Measurements from ENCODE around the gene TRAPPC5.

DNA sequence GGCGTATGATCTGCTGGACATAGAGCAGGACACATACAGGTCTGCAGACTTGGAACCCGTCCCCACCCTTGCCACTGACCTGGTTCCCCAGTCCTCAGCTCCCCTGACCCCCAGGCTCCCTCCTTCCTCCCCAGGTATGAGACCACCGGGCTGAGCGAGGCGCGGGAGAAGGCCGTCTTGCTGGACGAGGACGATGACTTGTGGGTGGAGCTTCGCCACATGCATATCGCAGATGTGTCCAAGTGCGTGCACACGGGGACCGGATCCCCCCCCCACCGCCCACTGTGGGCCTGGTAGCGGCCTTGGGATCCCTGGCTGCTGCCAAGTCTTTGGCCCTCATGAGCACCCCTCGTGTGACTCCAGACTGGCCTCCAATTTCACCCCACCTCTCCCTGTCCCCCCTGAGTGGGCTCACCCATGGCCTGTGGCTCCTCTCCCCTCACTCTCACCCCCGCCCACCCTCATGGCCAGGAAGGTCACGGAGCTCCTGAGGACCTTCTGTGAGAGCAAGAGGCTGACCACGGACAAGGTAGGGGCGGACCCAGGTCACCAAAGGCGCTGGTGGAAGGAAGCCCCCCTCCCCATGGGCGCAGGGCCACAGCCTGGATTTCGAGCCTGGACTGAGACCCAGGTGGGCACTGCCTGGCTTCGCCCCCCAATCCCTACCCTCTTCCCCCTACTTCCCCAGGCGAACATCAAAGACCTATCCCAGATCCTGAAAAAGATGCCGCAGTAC, 38.2 kb upstream of the TRAPPC5 start:
- TF ChIP-seq, protein P1, sequence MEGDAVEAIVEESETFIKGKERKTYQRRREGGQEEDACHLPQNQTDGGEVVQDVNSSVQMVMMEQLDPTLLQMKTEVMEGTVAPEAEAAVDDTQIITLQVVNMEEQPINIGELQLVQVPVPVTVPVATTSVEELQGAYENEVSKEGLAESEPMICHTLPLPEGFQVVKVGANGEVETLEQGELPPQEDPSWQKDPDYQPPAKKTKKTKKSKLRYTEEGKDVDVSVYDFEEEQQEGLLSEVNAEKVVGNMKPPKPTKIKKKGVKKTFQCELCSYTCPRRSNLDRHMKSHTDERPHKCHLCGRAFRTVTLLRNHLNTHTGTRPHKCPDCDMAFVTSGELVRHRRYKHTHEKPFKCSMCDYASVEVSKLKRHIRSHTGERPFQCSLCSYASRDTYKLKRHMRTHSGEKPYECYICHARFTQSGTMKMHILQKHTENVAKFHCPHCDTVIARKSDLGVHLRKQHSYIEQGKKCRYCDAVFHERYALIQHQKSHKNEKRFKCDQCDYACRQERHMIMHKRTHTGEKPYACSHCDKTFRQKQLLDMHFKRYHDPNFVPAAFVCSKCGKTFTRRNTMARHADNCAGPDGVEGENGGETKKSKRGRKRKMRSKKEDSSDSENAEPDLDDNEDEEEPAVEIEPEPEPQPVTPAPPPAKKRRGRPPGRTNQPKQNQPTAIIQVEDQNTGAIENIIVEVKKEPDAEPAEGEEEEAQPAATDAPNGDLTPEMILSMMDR (IDR thresholded peaks at IDR 0.05 in 2 of 3, conservative IDR thresholded peaks at IDR 0.05 in 1 of 3; ENCODE audit: borderline replicate concordance in 1 of 3, insufficient read depth in 1 of 3, low read depth in 2 of 3, low read length in 2 of 3): no peak
- no peak for TF ChIP-seq POLR2A (IDR thresholded peaks at IDR 0.05; ENCODE audit: borderline replicate concordance, extremely low read depth, insufficient read depth, insufficient read length)
- TF ChIP-seq SIN3A (IDR thresholded peaks at IDR 0.05; ENCODE audit: low read depth): no peak
